GM19395 (cell line): ENCODE data around the gene CCDC188.
A peak's percentile ranks its signal among the peaks of the same experiment; 100 is the strongest.

ENCODE experiments used
- ATAC-seq: cut with Tn5 transposase; IDR thresholded peaks from one replicate; pipeline ENCODE4 v1.9.1; 2021; ENCODE audit warnings: mild to moderate bottlenecking, moderate library complexity; ENCODE audit not compliant: unreplicated experiment

Gene CCDC188

DNA sequence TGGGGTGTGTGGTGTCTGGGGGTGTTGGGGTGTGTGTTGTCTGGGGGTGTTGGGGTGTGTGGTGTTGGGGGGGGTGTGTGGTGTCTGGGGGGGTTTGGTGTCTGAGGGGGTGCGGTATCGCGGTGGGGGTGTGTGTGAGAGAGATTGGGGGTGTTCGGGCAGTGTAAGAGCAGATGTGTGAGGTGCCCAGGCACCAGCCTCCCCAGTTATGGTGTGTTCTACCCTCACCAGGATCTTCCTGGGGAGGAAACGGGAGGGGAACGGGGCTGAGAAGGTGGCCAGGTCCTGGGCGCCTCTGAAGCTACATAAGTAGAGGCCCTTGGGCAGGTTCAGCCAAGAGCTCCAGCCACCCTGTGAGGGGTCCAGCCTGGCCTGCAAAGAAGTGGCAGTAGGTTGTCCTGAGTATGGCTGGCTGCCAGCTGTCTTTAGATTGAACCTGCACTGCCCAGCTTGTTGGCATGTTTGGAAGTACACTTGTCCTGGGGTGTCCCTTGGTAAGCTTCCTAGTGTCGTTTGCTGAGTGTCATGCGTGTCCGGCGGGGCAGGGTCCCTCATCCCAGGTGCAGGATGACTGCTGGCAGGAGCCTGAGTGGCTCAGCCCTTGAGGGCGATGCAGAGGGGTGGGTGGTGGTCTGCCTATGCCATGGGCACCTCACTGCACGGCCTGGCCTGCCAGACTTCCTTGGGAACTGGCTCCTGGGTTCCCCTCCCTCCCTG, 27.3 kb downstream of the CCDC188 start:
- no peak for ATAC-seq

DNA sequence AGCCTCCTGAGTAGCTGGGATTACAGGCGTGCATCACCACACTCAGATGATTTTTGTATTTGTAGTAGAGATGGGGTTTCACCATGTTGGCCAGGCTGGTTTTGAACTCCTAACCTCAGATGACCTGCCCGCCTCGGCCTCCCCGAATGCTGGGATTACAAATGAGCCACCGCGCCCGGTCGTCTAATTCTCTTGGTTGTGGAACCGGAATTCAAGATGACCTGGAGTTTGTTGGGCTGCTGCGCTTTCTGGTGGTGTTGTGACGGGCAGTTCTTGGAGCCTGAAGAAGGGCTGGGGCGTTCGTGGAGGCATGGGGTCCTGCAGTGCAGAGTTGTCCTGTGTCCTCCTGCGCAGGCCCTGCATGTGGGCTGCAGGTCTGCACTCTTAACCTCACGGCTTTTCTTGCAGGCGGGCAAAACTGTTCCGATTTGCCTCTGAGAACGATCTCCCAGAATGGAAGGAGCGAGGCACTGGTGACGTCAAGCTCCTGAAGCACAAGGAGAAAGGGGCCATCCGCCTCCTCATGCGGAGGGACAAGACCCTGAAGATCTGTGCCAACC, 28.9 kb downstream of the CCDC188 start:
- no peak for ATAC-seq

DNA sequence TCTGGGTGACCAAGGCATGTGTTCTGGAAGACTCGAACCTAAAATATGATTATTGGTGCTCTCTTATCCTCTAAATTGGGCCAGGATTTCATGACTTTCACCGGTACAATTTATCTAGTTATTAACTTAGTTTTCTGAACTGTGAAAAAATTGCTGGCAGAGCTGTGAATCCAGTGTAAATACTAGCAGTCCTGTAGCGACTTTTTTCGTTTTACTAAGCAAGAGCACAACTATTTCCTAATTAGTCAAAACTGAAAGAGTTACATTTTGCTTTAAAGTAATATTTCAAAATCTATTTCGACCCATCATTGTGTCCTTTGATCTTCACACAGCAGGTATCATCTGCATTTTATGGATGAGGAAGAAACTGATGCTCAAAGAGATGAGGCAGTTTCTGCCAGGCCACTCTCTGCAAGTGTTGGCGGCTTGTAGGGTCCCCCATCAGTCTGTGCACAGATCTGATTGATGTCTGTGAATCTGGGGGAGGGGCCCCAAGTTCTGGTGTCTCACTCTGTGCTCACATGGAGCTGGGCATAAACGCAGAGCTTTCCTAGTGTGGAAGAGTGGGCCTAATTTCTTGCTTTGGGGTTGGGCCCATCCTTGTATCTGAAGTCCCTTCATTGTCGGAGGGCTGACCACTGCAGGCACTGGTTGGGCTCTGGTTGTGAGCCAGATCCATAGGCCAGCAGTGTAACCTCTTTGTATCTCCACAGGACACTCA, 32.4 kb downstream of the CCDC188 start:
- no peak for ATAC-seq

DNA sequence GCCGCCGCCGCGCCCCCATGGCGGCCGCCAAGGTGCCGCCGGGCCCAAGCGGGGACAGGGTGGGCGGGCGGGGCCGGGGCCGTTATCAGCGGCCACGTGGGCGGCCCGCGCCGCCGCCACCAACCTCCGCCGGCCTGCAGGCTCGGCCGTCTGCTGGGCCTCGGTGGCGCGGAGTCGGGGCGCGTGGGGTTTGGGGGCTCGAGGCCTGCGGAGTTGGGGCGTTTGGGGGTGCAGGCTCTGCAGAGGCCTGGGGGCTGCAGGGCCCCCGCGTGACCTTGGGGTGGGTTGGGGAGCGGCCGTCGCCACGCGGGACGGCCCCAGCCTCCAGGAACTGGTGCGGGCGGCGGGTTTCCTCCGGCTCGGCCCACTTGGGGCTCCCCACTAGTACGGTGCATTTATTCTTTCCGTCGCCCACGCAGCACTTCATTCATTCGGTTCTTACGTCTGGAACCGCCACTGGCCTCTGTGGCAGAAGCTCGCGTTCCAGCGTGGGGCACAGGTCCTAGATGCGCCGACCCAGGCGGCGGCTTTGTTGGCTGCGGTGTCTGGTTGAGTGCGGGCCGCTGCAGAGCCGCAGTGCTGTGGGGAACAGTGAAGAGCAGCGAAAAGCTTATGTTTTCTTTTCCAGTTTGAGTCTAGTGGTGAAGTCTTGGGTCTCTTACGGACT, 33.1 kb downstream of the CCDC188 start:
- ATAC-seq = peak; percentile 23

DNA sequence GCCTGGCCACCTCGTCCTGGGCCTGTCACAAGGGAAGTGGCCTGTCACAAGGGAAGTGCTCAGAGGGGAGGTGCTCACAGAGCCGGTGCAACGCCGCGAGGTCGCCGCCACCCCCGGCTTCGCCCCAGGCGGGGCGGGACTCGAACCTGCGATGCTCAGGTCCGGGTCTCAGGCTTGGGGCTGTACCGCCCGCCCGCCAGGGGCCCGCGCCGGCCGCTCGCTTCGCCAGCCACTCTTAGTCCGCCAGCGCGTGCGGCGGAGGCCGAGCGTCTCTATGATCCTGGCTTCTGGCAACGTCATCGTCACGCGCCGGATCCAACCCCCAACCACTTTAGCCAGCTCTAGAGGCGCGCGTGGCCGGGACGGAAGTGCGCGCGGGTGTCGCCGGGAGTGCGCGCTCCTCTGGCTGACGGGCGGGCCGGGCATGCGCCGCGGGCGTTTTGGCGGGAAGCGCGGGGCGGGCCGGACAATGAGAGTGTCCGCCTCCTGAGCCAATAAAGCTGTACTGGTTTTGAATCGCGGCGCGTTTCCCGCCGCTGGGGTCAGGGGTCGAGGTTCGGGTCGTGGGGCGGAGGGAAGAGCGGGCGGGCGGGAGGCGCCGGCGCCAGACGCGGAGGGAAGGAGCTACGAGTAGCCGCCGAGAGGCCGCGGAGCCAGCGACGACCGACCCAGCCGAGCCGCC, 33.8 kb downstream of the CCDC188 start, which contains the start of gene TRMT2A:
TRMT2A (minus strand) TSS at position 276 of the 682 bp plus-strand sequence. CDS start 320 bp downstream, outside the sequence.
- ATAC-seq = peak; percentile 76

DNA sequence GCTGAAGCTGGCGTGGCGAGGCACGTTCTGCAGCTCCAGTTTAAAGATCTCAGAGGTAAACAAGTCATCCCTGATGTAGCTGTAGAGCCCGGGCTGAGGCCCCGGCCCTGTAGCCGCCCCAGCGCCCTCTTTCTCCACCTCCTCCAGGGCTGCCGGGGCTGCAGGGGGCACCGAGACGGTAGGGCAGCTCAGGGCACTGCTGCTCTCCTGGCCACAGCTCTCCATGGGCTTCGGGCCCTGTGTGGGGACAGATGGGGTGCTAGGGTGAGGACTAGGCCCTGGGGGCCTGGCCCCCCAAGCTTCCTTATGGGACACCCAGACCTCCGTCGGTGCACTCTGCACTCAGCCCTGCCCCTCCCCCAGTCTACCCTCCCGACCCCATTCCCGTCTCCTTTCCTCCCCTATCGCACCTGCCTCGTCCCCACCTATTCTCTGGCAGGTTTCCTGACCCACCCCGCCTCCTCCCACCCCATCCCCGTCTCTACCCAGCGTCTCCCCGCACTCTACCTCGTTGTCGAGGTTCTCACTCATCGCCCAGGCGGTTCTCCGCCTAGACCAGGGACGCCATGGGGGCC, 34.4 kb downstream of the CCDC188 start:
- ATAC-seq = no peak

DNA sequence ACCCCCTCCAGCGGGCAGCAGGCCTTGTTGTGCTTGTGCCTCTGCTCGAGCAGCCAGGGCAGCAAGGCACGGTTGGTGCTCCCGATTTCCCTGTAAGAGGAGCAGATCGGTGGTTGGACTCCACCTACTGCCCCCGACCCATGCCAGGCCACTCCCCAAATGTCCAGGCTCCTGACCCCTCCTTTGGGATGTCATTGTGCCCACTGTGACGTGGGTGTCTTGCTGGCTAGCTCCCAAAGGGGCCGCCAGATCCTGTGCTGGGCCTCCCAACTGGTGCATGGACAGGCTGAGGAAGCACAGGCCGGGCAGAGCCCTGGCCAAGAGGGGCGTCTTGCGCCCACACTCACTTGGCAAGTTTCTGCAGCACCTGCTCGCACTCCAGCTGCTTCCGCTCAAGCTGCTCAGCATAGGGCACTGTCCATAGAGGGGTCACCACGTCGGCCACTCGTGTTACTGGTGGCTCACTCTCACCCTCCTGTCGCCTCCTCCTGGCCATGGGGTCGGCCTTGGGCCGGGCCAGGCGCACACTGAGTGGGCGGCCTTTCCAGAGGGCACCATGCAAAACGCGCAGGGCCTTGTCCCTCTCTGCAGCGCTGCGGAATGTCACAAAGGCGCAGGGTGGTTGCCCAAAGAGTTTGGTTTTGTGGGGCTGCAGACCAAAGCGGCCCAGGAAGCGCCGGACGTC, 35.0 kb downstream of the CCDC188 start, which contains the start of gene RANBP1:
RANBP1 (plus strand) TSS at position 414 of the 685 bp plus-strand sequence; CDS start at position 495, 81 bp downstream.
- no peak for ATAC-seq

DNA sequence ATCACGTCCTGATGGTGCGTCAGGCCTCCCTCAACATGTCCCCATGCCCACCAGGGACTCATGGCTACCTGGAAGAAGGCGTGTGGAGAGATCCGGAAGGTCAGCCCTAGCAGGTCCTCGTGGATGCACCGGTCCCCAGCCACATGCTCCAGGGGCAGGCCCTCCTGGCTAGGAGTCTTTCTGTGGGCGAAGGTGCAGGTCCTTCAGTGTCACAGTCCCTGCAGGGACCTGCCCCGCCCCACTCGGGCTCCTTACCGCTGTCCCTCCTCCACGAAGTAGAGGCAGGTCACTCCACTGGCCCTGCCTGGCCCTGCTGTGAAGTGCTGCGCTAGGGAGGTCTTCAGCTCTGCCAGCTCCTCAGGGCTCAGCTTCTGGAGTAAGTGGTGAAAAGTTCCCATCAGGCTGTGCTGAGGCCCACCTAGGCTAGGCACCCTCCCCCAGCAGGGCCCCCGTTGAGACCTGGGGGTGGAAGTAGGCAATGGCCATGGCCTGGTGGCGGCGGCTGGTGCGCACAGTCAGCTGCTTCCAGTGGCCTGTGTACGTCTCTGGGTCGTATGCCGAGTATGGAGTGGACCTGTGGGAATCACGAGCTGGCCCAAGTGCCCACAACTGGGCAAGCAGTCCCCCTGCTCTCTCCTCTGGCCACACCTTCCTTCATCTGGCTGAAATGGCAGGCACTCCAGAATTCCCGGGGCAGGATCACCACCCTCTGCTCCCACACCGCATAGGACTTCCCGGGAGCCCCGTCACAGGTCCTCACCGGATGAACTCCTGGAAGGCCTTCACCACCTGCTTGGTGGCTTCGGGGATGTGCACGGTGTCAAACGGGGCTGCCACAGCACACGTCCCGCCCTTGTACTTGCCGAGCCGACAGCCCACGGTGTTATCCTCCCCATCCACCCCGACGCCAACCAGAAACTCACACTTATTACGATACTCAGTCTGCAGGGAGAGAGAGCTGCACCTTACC, 36.1 kb downstream of the CCDC188 start:
- no peak for ATAC-seq

DNA sequence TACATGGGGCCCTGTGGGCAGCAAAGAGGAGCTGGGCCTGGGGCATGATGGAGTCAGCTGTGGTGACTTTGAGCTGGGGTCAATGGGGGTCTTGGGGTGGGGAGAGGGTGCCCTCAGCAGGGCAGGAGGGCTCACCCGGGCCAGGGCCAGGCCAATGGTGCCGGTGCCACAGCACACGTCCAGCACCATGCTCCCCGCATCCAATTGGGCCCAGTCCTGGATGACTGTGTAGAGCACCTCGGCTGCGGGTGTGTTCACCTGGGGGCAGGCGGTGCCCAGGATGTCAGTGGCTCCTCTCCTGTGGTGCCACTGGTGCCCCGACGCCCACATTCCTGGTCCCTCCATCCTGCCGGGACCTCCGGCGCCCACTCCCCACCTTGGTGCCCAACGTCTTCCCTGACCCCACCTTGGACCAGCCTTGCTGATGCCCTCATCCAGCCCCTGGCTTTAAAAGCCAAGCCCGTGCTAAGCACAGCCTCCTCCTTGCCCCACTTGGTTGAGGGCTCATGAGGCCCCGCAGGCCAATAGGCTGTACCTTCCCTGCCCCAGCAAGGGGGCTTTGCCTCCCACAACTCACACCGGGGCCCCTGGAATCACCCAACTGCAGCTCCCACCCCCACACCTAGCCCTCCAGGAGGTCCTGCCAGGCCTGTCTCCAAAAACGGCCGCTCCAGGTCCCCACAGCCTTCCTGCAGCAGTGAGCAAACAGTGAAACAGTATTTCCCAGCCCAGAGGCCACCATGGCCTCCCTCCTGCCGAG, 37.1 kb downstream of the CCDC188 start:
- no peak for ATAC-seq

DNA sequence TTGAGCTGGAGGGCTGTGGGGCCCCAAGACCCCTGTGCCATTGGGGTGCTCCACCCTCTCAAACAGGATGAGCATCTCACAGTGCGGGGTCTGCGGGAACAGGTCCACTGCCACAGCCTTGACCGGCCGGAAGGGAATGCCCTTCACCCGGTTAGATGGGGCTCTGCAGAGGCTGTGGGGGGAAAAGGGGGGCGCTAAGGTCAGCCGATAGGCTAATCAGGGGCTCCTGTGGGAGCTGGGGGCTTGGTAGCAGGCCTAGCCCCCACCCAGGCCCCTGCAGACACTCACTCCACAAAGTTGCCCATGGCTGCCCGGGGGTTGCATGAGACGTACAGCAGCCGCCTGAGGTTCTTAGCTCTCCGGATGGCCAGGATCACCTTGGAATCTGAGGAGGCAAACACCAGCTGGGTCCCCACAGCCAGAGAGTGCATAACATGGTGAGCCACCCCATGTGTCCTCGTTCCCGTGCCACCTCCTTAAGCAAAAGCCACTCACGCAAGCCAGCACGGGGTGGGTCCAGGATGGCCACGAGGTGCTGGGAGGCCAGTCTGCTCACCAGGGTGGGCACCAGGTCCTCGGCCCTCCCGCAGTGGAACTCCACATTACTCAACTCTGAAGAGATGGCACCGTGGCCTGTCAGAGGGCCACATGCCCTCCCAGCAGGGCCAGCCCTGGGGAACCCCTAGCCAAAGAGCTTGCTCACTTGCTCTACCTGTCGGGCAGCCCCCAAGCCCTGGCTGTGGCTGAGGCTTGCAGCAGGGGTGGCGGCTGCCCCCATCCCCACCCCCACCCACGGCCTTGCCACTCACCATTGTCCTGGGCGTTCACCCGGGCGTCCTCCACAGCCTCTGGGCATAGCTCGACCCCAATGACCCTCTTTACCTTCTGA, 38.0 kb downstream of the CCDC188 start:
- ATAC-seq = no peak

DNA sequence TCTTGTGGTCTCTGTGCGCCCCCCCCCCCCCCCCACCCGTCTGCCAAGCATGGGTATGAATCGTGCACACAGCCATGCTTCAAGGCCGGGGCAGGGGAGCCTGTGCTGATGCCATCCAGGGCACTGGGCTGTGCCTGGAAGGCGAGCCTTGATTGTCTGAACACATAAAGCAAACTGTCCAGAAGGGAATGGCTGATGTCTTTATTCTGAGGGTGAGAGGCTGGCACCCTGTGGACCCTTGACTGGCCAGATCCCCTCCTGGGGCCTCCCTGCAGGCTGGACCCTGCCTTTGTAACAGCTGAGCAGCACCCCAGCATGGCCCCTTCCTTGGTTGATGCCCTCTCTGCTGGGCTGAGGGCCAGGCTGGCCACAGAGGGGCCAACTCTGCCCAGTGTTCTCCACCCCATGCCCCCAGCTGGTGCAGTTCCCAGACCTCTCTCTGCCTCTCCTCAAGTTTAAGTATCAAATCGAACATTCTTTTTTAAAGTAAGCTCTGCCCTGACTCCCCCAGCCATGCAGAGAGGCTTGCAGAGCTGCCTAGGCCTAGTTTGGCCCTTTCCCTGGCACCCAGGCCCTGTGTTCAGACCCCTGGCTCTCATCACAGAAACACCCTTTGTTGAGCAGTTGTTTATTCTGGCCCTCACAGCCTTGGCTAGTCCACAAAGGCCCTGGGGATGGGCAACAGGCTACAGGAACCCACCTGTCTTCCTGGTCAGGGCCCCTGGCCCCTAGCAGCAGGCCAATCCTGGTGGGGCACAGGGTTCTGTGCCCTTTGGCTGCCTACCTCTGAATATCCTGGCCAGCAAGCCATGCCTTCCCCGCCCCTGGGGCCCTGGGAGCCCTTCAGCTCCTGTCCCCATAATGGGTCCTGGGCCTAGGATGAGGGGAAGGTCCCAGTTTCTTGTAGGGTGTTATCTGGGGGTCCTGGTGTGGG, 38.9 kb downstream of the CCDC188 start:
- ATAC-seq = no peak

DNA sequence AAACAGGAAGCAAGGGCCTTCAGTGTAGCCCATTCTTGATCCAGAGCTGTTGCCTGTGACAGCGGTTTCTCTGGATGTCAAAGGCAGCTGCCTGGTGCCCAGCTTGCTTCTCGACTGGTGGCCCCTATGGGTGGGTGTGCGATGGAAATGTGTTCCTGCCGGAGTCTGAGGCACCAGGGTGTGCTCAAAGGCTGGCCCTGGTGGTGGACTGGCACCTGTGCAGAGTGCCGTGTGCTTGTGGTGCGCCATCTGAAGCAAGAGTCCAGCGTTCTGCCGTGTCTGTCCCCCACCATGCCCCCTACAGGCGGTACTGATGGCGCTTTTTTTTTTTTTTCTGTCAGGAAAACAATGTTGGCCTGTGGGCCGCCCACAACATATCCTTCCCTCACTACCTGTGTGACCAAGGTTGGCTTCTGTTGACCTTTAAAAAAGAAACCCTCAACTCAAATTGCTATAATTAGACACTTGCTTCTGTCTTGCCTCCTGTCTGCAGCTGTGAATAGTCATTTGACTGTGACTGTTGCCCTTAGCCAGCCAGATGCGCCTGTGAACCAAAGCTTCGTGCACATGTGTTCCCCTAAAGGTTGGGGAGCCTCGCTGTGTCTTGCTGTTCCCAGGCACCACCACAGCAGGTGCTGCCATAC, 39.7 kb downstream of the CCDC188 start:
- no peak for ATAC-seq

DNA sequence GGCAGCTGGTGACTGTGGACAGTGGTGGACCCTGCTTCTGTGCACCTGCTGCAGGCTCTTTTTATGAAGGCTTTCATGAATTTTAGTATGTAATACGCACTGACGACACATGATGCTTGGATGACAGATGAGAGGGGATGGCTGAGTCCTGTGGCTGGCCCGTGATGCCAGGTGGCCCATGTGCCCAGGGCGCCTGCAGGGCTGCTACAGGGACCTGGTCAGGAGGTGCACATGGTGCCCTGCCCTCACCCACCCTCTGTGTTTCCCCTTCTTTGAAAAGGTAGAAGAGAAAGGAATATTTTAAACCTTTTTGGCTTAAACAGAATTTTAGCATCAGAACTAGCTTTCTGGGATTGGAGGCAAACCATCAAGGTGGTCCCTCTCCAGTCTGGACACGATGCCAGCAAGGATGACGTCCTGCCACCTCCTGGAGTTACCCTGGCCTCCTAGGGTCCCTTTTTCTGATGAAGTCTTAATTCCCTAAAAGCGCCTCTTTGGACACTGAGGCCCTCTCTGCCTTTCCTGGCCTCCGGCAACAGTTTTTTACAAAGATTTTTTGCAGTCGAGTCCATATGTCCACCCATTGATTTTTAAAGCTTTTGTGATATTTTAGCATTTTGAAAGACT, 40.4 kb downstream of the CCDC188 start:
- ATAC-seq = no peak

DNA sequence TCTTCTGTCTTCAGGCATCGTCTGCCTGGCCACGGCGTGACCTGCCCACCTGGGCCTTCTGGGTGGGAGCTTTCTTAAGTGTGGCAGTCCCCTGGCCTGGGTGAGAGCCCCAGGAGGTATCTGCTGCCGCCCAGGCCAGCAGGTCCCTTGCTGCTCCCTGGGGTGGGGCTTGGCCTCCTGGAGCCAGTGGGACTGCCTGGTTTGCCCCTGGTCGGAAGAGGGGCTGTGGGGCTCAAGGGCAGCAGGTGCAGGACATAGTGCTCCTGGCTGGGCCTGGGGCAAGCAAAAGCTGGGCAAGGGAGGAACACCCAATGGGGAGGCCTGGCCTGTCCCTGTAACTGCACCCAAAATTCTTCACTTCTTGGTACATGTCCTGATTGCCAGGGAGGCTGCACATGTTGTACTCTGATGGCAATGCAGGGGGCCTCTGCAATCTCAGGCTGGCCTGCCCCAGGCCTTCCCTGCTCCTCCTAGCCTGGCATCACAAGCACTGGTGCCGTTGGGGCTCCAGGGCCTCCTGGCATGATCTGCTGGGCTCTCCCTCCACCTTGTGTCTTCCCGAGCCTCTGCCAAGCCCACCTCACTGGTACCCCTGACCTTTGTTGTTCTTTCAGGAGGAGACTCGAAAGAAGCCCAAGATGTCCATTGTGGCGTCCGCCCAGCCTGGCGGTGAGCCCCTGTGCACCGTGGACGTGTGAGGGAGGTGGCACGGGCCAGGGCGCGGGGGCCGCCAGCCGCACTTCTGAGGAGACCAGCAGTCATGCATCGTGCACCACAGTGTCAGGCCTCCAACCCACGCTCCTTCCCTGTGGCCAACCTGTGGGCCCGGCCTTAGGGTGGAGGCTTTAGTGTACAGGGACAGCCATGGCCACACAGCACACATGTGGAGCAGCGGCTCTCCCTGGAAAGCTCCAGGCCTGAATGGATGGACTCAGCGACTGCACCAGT, 41.2 kb downstream of the CCDC188 start:
- no peak for ATAC-seq
